Activated T-cell treated with anti-CD3 and anti-CD28 coated beads for 4 hours (primary cell): ENCODE measurements around the gene NBAS.
"Not testable (repeated sequence)": the region's sequence is repeated elsewhere in the genome, so short reads cannot be mapped to it uniquely, and the experiment has no call there.

Experiments used
- DNase-seq: peaks from one replicate; pipeline ENCODE4 v3.0.0-alpha.2; 2020

Gene NBAS

DNA sequence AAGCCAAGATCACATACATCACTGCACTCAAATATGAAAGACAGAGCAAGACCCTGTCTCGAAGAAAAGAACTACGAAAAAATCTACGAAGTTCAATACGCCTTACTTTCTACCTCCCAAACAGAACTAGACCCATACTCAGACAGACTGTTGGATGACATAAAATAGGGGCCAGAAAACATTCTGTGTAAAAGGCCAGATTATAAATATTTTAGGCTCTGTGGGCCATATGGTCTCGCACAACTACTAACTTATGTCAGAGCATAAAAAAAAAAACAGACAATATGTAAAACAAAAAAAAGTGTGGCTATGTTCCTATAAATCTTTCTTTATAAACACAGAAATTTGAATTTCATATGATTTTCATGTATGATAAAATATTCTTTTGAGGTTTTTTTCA is 40.8 kb downstream of the NBAS start:
- no peak for DNase-seq

DNA sequence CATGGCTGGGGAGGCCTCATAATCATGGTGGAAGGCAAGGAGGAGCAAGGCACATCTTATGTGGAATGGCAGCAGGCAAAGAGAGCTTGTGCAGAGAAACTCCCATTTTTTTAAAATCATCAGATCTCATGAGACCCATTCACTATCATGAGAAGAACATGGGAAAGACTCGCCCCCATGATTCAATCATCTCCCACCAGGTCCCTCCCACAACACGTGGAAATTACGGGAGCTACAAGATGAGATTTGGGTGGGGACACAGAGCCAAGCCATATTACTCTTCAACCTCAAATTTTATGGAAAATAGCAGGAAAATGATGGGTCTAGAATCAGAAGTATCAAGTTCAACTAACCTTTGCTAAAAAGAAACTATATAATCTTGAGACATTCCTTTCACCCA is 42.4 kb downstream of the NBAS start:
- not testable (repeated sequence) for DNase-seq

DNA sequence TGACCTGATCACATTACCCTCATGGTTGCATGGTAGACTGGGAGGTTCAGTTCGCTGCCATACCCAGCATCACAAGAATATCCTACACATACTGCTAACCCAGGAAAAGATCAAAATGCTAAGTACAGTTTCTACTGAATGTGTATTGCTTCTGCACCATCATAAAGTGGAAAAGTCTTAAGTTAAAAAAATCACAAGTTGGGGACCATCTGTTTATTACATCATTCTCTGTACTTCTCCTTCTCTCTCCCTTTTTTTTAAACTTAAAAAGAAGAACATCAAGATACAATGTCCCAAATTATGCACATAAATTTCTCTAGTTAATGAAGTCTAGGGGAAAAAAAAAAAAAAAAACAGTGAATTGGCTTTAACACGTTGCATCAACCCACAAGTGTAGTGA is 43.3 kb downstream of the NBAS start:
- DNase-seq: no peak

DNA sequence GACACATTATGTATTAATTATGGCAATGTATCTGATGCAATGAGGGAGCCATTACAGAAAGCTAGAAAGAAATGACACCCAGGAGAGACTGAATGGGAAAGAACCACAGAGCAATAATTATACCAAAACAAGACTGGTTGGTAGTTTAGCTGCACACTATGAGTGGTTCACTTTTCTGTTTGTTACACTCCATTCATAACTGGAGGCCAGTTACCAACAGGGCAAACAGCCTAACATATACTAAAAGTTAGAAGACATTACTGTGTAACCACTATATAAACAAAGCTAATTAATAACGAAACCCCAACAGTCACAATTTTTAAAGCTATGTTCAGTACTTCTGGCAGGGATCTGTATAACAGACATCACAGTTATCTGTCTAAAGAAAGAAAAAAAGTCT is 49.4 kb downstream of the NBAS start:
- DNase-seq: no peak

DNA sequence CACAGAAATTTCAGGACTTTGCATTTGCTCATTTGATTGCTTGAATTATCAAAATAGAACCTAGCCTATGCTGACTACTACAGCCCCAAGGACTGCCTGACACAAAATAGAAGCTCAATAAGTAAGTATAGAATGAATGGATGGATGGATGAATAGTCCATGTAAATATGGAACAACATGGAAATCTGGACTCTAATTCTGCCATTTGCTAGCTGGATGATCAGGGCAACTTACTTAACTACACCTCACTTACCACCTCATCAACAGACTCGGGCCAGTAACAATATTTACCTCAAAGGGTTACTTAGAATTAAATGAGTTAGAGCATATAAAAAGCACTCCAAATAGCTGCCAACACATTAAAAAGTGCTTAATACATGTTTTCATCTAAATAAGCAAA is 50.6 kb downstream of the NBAS start:
- DNase-seq: no peak

DNA sequence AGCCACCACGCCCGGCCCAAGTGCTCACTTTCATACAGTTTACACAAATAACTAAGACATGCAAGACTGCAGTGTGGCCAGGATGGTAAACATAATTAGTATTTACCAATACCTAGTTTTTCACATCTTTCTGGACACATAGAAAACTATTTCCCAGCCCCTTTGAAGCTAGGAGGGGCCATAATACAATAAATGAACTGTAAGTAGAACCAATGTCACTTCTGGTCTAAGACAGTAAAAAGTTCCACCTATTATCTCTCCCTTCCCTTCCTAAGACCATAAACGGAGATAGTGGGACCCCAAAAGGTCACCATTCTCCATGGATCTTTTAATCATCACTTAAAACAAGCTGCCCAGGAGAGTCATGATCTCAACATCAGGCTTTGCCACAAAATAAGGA is 51.0 kb downstream of the NBAS start:
- no peak for DNase-seq

DNA sequence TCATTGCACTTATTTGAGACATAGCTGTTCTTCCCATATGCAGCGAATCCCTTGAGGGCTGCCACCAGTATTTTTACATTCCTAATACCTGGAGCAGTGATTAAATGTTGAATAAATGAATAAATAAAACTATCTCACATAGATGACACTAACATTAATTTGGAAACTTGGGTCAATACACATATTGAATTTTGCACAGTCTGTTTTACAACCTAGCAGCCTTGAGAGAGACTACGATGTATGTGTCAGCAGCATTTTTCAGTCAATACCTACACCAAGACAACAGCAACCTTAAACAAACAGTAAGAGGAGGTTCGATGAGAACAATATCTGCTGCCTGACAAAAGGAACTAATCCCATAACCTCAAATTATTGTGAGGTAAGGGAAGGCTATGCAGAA is 53.4 kb downstream of the NBAS start:
- no peak for DNase-seq

DNA sequence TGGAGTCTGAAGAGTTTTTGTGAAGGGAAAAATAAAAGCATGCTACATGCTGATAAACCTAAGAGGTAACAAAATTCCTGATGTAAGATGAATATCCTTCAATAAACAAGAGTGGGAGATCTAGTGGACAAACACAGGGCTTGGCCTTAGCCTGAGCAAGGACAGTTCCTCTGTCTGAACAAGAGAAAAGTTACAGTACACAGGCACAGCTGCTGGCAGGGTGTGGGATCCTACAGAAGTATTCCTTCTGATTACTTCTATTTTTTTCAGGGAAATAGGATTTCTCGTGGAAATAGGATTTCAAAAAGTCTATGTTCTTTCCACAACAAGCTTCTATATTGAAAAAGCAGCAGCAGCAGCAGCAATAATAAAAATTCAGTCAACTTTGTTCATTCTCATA is 54.1 kb downstream of the NBAS start:
- DNase-seq: no peak

DNA sequence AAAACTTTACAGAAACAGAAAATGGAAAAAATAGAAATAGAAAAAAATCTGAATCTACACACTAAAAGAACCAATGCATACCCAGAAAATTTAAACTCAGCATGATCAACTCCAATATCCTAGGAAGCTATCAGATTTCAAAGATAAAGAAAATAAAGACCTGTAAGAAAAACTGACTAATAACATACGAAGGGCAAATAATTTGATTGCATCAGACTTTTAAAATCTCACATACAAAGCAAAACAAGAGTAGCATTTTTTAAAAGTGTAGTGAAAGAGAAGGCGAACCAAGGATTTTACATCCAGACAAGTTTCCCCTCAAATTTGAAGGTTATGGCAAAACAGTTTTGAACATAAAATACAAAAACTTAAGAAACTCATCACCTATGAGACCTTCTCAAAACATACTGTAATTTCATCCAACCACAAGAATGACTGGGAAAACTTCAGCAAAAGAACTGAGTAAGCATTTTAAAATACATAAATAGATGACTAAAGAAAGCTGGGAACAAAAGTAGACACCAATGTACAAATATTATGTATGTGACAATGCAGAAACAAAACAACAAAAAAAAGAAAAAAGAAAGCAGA is 54.8 kb downstream of the NBAS start:
- no peak for DNase-seq

DNA sequence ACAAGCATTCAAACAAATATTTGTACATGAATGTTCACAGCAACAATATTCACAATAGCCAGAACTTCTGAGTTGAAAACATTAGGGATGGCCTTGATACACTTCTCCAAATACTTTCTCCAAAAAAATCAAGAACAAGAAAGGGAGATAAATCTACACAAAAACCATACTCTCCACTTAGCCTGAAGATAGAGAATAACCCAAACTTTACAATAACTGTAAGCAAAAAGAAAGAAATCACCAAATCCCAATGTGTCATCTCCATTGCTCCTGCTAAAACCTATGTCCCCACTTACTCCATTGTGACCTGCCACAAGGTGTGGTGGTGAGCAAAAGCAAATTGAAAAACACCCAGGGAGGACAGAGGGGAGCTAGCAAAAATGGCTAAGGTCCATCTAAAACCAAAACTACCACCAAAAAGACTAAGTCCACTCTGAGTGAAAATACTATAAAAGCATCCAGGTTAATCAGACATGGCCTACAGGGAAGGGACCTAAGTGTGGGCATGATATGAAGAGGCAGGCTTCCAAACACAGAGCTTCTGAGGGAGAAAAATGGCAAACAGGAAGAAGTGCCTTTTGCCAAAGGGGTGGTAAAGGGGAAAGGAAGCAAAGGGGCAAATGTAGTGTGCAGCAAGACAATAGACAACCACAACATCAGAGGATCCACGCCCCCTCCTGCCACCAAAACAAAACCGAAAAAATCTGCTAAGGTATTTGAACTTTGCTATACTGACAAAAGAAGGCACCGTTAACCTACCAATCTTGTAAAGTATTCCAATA is 56.1 kb downstream of the NBAS start:
- no peak for DNase-seq

DNA sequence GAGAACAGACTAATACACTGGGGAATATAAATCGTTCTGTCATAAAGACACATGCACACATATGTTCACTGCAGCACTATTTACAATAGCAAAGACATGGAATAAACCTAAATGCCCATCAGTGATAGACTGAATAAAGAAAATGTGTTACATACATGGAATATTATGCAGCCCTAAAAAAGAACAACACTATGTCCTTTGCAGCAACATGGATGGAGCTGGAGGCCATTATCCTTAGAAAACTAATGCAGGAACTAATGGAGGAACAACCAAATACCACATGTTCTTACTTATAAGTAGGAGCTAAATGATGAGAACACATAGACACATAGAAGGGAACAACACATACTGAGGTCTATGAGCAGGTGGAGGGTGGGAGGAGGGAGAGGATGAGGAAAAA is 61.9 kb downstream of the NBAS start:
- not testable (repeated sequence) for DNase-seq

DNA sequence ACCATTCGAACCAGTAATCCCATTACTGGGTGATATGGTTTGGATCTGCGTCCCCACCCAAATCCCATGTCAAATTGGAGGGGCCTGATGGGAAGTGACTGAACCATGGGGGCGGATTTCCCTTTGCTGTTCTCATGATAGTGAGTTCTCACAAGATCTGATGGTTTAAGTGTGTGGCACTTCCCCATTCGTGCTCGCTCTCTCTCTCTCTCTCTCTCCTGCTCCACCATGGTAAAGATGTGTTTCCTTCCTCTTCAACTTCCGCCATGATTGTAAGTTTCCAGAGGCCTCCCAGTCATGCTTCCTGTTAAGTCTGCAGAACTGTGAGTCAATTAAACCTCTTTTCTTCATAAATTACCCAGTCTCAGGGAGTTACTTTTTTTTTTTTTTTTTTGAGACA is 62.6 kb downstream of the NBAS start:
- no peak for DNase-seq

DNA sequence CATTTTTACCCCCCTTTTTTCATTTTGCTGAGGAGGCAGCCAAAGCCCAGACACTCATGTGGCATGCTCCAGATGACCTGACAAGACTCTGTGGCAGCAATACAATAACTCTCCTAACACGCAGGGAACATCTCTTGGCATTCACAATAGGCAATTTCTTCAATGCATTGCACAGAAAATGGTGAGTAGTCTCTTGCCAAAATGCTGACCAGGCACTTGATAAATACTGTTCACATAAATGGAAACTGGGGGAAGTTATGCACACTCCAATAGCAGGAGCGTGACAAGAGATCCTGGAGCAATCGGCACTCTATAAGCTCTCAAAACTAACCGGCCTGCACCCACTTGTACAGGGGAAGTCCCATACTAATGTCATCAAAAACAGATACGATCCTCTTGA is 66.3 kb downstream of the NBAS start:
- DNase-seq: no peak

DNA sequence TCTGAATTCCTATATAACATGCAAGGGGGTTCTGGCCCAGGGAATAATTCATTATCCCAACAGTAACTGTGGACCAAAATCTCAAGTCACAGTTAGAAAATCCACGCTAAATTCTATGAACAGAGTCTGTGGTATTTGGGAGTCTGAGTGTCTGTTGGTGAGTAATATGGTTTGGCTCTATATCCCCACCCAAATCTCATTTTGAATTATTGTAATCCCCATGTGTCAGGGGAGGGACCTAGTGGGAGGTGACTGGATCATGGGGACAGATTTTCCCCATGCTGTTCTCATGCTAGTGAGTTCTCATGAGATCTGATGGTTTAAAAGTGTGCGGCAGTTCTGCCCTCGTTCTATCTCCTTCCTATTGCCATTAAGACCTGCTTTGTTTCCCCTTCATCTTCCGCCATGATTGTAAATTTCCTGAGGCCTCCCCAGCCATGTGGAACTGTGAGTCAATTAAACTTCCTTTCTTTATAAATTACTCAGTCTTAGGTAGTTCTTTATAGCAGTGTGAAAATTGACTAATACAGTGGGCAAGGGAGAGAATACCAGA is 68.3 kb downstream of the NBAS start:
- no peak for DNase-seq

DNA sequence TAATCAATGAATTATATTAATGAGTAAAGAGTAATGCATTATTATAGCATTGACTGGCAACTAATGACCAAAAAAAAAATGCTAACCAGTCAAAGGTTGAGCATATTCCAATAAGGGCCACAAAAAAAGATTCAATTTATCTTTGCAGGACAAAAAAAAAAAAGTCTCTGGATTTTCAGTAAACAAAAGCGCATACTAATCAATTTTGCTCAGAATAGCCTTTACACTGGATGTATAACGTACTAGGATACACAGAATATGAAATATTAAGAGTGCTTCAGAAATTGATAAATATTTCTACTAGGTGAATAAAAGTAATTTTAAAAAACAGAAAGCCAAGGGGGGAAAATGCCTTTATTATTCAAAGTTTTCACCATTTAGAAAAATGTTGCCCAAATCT is 74.4 kb downstream of the NBAS start:
- DNase-seq: no peak

DNA sequence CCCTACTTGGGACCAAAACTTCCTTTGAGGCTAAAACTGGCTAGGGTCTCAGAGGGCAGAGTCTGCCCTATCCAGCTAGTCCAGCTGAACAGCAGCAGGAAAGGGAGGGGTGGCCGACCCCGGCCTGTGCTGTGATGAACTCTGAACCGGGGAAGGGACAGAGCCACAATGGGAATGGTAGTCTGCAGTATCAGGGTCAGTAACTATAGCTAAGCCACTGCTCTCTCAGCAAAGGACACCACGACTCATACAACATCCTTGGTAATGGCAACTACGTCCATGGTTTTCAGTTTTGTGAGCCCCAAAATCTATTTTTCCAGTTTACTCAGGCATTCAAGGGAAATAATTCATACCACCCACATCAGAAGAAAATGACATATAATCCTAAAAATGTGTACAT is 75.2 kb downstream of the NBAS start:
- DNase-seq: no peak

DNA sequence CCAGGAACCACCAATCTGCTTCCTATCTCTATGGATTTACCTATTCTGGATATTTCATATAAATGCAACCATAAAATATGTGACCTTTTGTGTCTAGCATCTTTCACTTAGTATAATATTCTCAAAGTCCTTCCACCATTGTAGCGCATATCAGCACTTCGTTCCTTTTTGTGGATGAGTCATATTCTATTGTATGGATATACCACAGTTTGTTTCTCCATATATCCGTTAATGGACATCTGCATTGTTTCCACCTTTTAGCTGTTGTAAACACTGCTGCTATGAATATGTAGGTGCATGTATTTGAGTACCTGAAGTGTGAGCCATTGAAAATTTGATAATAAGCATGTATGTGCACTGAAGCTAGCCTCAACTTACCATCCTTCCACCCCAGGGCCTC is 80.1 kb downstream of the NBAS start:
- no peak for DNase-seq

DNA sequence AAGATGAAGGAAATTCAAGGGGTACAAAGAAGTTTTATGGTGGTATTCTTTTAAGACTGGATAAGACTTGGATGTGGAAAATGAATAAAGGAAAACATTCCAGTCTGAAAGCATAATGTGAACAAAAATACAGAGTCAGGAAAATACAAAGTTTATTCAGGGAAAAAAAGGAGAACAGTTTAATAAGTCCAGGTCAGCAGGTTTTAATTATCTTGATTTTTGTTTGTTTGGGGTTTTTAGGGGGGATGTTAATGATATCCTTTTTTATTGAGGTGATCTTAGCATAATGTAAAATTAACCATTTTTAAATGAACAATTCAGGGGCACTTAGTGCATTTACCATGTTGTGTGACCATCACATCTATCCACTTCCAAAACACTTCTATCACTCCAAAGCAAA is 80.6 kb downstream of the NBAS start:
- DNase-seq: no peak

DNA sequence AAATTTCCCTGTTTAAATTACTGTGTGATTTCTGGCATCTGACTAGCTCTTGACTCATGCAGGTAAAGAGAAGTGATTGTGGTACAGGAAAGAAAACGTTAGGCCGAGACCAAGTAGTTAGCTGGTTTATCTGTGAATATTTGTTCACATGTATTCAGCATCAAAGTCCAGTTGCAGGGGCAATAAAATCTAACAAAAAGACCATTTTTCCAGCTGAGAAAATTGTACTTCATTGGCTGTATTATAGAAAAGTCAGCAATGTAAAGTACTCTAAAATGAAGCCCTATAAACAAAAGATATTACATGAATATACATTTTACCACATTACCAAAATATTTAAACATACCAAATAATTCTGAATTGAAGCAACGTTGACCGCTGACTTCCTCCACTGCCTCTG is 88.3 kb downstream of the NBAS start:
- no peak for DNase-seq

DNA sequence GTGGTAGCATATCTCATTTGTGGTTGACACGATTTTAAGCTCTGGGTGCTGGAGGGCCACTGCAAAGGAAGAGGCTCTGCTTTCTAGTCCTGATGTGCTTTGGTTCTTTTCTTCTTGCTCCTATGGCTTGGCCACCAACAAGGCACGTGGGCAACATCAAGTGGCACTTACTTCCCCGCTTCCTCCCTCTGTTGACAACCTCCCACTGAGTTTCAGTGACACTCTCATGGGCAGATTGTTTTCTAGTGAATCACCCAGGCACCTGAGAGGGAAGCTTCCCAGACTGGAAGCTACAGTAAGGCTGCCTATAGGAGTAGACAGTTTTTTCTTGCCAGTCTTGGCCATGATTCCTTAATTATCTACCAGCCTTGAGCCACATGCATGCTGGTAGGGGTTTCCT is 89.0 kb downstream of the NBAS start:
- no peak for DNase-seq

DNA sequence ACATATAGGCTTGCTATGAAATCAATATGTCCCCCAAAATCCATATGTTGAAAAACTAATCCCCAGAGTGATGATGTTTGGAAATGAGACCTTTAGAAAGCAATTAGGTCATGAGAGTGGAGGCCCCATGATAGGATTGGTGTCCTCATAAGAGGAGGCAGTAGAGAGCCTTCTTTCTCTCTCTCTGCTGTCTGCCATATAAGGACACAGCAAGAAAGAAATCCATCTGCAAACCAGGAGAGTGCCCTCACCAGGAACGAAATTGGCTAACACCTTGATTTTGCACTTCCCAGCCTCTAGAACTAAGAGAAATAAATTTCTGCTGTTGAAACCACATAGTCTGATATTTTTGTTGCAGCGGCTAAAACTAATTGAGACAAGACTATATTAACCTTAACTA is 89.5 kb downstream of the NBAS start:
- DNase-seq: no peak

DNA sequence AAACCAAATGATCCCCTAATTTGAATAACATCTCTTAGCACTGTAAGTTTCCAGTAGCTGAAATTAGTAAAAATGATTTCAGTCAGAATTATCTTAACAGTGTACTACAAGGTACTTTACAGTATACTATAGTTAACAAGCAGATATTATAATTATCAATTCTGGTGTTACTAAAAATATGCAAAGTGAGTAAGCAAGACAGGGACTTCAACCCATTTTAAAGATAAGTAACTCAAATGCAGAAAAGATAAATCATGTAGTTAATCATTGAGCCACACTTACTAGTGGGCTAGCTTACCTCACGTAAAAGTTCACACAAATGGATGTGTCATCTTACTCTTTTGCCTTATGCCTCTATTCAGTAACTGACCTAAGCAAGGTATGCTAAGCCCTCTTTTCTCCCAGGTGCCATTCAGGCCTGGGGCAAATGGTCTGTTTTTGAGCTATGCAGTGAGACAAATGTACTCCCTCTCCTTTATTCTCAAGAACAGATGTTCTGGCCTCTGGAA is 101.0 kb downstream of the NBAS start:
- DNase-seq: no peak

DNA sequence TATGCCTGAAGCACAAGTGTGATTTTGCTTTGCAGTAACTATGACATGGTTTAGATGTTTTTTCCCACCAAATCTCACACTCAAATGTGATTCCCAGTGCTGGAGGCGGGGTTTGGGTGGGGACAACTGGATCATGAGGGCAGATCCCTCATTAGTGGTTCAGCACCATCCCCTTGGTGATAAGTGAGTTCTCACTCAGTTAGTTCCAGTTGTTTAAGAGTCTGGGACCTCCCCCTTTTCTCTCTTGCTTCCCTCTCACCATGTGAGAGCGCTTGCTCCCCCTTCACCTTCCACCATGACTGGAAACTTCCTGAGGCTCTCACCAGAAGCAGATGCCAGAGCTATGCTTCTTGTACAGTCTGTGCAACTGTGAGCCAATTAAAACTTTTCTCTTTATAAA is 102.9 kb downstream of the NBAS start:
- no peak for DNase-seq

DNA sequence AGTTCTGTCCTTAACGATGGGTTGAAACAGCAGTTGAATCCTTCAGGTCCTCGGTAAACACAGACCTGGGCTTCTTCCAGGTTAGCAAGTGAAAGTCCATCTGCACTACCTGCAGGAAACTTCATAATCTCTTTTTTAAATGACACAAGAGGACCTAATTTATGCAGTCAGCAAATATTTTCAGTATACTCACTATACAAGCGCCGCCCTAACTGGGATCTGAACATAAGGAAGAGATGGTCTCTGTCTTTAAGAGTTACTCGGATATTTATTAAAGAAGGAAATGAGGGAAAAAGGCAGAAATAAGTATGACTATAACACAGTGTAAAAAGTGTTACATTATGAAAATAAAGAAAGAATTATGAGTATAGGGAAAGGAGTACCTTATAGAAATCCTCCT is 103.3 kb downstream of the NBAS start:
- DNase-seq: no peak

DNA sequence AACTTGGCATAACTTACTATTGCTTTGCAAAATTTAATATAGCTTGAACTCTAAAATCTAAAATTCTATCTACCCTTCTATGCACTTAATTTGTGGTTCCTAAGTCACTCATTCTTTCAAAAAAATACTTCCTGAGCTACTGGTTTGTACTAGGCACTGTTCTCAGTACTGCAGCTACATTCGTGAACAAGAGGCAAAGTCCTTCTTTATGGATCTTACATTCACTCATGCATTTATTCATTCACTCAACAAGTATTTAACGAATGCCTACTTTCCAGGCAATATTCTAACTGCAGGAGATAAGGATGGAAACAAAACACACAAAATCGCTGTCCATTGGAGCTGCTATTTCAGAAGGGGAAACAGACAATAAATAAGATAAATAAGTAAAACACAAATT is 104.8 kb downstream of the NBAS start:
- DNase-seq: no peak
